ENCODE data around the gene IGSF8. TPM values are rescaled to one million over a fixed set of nuclear protein-coding genes. Genes with fewer than 3 reads are reported as not detected.

The IGSF8 gene
- total and polyA plus RNA-seq, 2 of the 8 experiments (the other 6 are each of a cell fraction or from before 2014, with no cell fraction given), result 69.6 to 132 TPM

GRCh38 chr1:160094806-160095205 lies 3.6 kb downstream of the IGSF8 start:
- H3K56ac ChIP-seq (replicated peaks; ENCODE audit: insufficient read length, low read depth, low read length), result no peak overlapping the region
- peak overlapping the region; percentile 98; the same call in 1 of the 2 replicates for H3K18ac ChIP-seq (ENCODE audit: extremely low read depth, low read length)
- no peaks in the 10 kb centered on the region for H3K27me3 ChIP-seq (replicated peaks in 1 of 4; ENCODE audit: control insufficient read depth in 3 of 4, extremely low read depth in 1 of 4, insufficient read depth in 3 of 4, low read length in 3 of 4)
- no peak overlapping the region for H4K5ac ChIP-seq (ENCODE audit: insufficient read length, low read depth, low read length)
- H3K36me3 ChIP-seq (ENCODE audit: control insufficient read depth in 2 of 4, insufficient read depth in 4 of 4, low read length in 3 of 4), result peaks cover 10 to 35% (median 22%) of the 10 kb centered on the region in 4 experiments
- no peak overlapping the region for H3K9ac ChIP-seq (replicated peaks in 1 of 4; ENCODE audit: extremely low read depth in 1 of 4, low read depth in 3 of 4, low read length in 3 of 4)
- H3K4ac ChIP-seq (replicated peaks; ENCODE audit: insufficient read length, low read depth, low read length), result no peak overlapping the region
- POLR2A ChIA-PET (ENCODE audit: partially characterized antibody), result interaction anchor here (1.1 to 5.1 kb wide), 5 partner anchors 8 to 167 kb away, joined by 3 to 39 read pairs (median 5); partner anchors contain the start of genes DCAF8 and KCNJ10
- H2BK20ac ChIP-seq (ENCODE audit: low read length), result peak overlapping the region; percentile 25; the same call in 1 of the 2 replicates
- WGBS, 2 experiments (ENCODE audit: extremely low coverage in 1 of 2, insufficient coverage in 1 of 2, insufficient read length in 1 of 2, insufficient replicate concordance in 2 of 2, low coverage in 1 of 2, low lambda C conversion rate in 2 of 2, missing lambda C conversion rate in 1 of 2), result 94% methylated on average over 14 of the region's 14 CpGs; no CpG with 5 or more reads in 1 of the 2 experiments
- peak overlapping the region; percentile 96 for H4K91ac ChIP-seq (replicated peaks; ENCODE audit: insufficient read length, low read length)
- H3K27ac ChIP-seq (ENCODE audit: low read depth, low read length), result peak overlapping the region; percentile 25; the same call in 1 of the 2 replicates
- H3K9me3 ChIP-seq (ENCODE audit: insufficient read depth in 2 of 2, low read depth in 1 of 2, low read length in 1 of 2), result no peaks in the 10 kb centered on the region; a peak in 1 of 4 replicates
- CTCF ChIA-PET (ENCODE audit: partially characterized antibody), result interaction anchor here (1.0 to 50.1 kb wide), 6 partner anchors 9 to 157 kb away, joined by 3 to 1874 read pairs (median 8); partner anchors contain the start of genes KCNJ10 and KCNJ9
- peak overlapping the region in 1 of 2 experiments; percentile 71; a peak in 1 of 4 replicates for H3K4me2 ChIP-seq (ENCODE audit: insufficient read depth in 1 of 2, low read depth in 2 of 2, low read length in 2 of 2)
- no peak overlapping the region for H3K23ac ChIP-seq (ENCODE audit: insufficient read length)
- H3K4me1 ChIP-seq (replicated peaks in 1 of 4; ENCODE audit: control insufficient read depth in 3 of 4, insufficient read depth in 4 of 4, low read length in 3 of 4), result peaks cover 9 to 38% (median 29%) of the 10 kb centered on the region in 4 experiments
- no peak overlapping the region for H4K8ac ChIP-seq (ENCODE audit: extremely low read depth, insufficient read depth, low read length)
- FAIRE-seq (no peak), DNase-seq (ENCODE audit: low read depth in 1 of 2, low spot score in 2 of 2) (no peak)
- peak overlapping the region; percentile 91; the same call in 1 of the 2 replicates for H2AK5ac ChIP-seq (ENCODE audit: low read depth, low read length)
- no peak overlapping the region for H2AFZ ChIP-seq (ENCODE audit: low read length)
- no peak overlapping the region for H2BK120ac ChIP-seq (replicated peaks; ENCODE audit: low read depth, low read length)
- no peak overlapping the region for H3K4me3 ChIP-seq (ENCODE audit: extremely low read depth in 1 of 4, insufficient read depth in 2 of 4, low read depth in 3 of 4, low read length in 4 of 4)
- peaks cover 0 to 4% of the 10 kb centered on the region in 2 experiments for H4K20me1 ChIP-seq (replicated peaks in 1 of 2; ENCODE audit: control insufficient read depth in 1 of 2, insufficient read depth in 2 of 2, low read length in 2 of 2)
- 0 out of 2 replicates have a peak overlapping the region, but pooled peaks have one; percentile 41 for H2BK5ac ChIP-seq (ENCODE audit: low read depth, low read length)
- peak overlapping the region; percentile 31; the same call in 1 of the 2 replicates for H2BK15ac ChIP-seq (ENCODE audit: low read length)
- H2BK12ac ChIP-seq (ENCODE audit: low read depth, low read length), result peak overlapping the region; percentile 99; the same call in 1 of the 2 replicates
- peaks cover 14% of the 10 kb centered on the region for H3K79me1 ChIP-seq (ENCODE audit: low read depth, low read length)
- peaks cover 0 to 36% of the 10 kb centered on the region in 2 experiments; a peak in 2 of 4 replicates for H3K79me2 ChIP-seq (ENCODE audit: control insufficient read depth in 1 of 2, insufficient read depth in 2 of 2, low read length in 2 of 2)
- no peak overlapping the region for H3K14ac ChIP-seq (ENCODE audit: insufficient read length)
- H3K23me2 ChIP-seq (ENCODE audit: low read depth, low read length), result peaks cover 19% of the 10 kb centered on the region
- TF ChIP-seq CHD2 (IDR thresholded peaks at IDR 0.05; ENCODE audit: low read length), result no peak
- TF ChIP-seq MAFK (IDR thresholded peaks at IDR 0.05; ENCODE audit: low read depth, low read length), result no peak
- TF ChIP-seq, protein P1, sequence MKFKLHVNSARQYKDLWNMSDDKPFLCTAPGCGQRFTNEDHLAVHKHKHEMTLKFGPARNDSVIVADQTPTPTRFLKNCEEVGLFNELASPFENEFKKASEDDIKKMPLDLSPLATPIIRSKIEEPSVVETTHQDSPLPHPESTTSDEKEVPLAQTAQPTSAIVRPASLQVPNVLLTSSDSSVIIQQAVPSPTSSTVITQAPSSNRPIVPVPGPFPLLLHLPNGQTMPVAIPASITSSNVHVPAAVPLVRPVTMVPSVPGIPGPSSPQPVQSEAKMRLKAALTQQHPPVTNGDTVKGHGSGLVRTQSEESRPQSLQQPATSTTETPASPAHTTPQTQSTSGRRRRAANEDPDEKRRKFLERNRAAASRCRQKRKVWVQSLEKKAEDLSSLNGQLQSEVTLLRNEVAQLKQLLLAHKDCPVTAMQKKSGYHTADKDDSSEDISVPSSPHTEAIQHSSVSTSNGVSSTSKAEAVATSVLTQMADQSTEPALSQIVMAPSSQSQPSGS (IDR thresholded peaks at IDR 0.05; ENCODE audit: low read length), result no peak
- no peak for TF ChIP-seq CBX5 (IDR thresholded peaks at IDR 0.05; ENCODE audit: low read depth, low read length)
- no peak for TF ChIP-seq YY1 (IDR thresholded peaks at IDR 0.05; ENCODE audit: low read depth, low read length)
- TF ChIP-seq TAF7 (optimal IDR thresholded peaks at IDR 0.05; ENCODE audit: borderline replicate concordance, low read depth, low read length), result no peak
- TF ChIP-seq SIN3A (conservative IDR thresholded peaks at IDR 0.05 in 1 of 2, IDR thresholded peaks at IDR 0.05 in 1 of 2; ENCODE audit: low read depth in 1 of 2, low read length in 2 of 2), result no peak
- no peak for TF ChIP-seq EZH2 (IDR thresholded peaks at IDR 0.05; ENCODE audit: low read depth, low read length, severe bottlenecking)
- no peak for TF ChIP-seq JUN (IDR thresholded peaks at IDR 0.05; ENCODE audit: low read depth, low read length)
- no peak for TF ChIP-seq KDM4A (IDR thresholded peaks at IDR 0.05; ENCODE audit: low read depth, low read length, severe bottlenecking)
- TF ChIP-seq HDAC6 (IDR thresholded peaks at IDR 0.05; ENCODE audit: low read depth, low read length), result no peak

Measured in H1 (cell line).